MM.1S (cell line): ENCODE data around the gene FBN2.

Source experiments
- DNase-seq: peaks from one replicate; pipeline ENCODE4 v3.0.0-alpha.2; 2015
- H2AFZ ChIP-seq: fragments of 300-600 bp; sonication (generic); 2 replicates; pipeline ENCODE4 v1.6.0; 2016; ENCODE audit warnings: antibody characterized with exemption, low read length
- H3F3A ChIP-seq: fragments of 300-600 bp; sonication (generic); 2 replicates; pipeline ENCODE4 v1.6.1; 2016; ENCODE audit warnings: mild to moderate bottlenecking, antibody characterized with exemption, low read length, moderate library complexity, mixed read lengths; ENCODE audit not compliant: insufficient read depth
- H3K27ac ChIP-seq: fragments of 300-600 bp; sonication (generic); 2 replicates; pipeline ENCODE4 v1.5.1; 2016; ENCODE audit warnings: mild to moderate bottlenecking, low read length
- H3K27me3 ChIP-seq: fragments of 300-600 bp; sonication (generic); replicated peaks from 2 replicates; pipeline ENCODE4 v1.6.0; 2016; ENCODE audit warnings: low read length; ENCODE audit not compliant: insufficient read depth
- H3K36me3 ChIP-seq: fragments of 300-600 bp; sonication (generic); replicated peaks from 2 replicates; pipeline ENCODE4 v1.6.1; 2016; ENCODE audit warnings: mild to moderate bottlenecking, low read length, mixed read lengths; ENCODE audit not compliant: insufficient read depth
- H3K4me1 ChIP-seq: fragments of 300-600 bp; sonication (generic); 2 replicates; pipeline ENCODE4 v1.6.1; 2016; ENCODE audit warnings: low read length, mixed read lengths
- H3K4me2 ChIP-seq: fragments of 300-600 bp; sonication (generic); 2 replicates; pipeline ENCODE4 v1.6.0; 2016; ENCODE audit warnings: low read depth, low read length
- H3K4me3 ChIP-seq: fragments of 300-600 bp; sonication (generic); 2 replicates; pipeline ENCODE4 v1.5.1; 2016; ENCODE audit warnings: low read length, mixed read lengths
- H3K79me2 ChIP-seq: fragments of 300-600 bp; sonication (generic); 2 replicates; pipeline ENCODE4 v1.6.1; 2016; ENCODE audit warnings: mixed run types, low read length, mixed read lengths
- H3K9ac ChIP-seq: fragments of 300-600 bp; sonication (generic); 2 replicates; pipeline ENCODE4 v1.6.1; 2016; ENCODE audit warnings: low read length, mixed read lengths
- H3K9me2 ChIP-seq: fragments of 300-600 bp; sonication (generic); replicated peaks from 2 replicates; pipeline ENCODE4 v1.6.1; 2016; ENCODE audit warnings: mild to moderate bottlenecking, low read length, mixed read lengths; ENCODE audit not compliant: insufficient read depth
- H3K9me3 ChIP-seq: fragments of 300-600 bp; sonication (generic); replicated peaks from 2 replicates; pipeline ENCODE4 v1.6.1; 2016; ENCODE audit warnings: mild to moderate bottlenecking, low read length, mixed read lengths; ENCODE audit not compliant: insufficient read depth
- H4K20me1 ChIP-seq: fragments of 300-600 bp; sonication (generic); 2 replicates; pipeline ENCODE4 v1.6.1; 2016; ENCODE audit warnings: mild to moderate bottlenecking, low read length, moderate library complexity, mixed read lengths; ENCODE audit not compliant: insufficient read depth
- CTCF ChIP-seq: fragments of 300-600 bp; sonication (generic); IDR thresholded peaks from 2 replicates; pipeline ENCODE4 v1.5.1; 2016; ENCODE audit warnings: antibody characterized with exemption, low read length, mixed read lengths
- EZH2 ChIP-seq: fragments of 300-600 bp; sonication (generic); optimal IDR thresholded peaks from 2 replicates; pipeline ENCODE3; 2017; ENCODE audit warnings: low read depth, mild to moderate bottlenecking, antibody characterized with exemption, low read length, mixed read lengths
- EZH2phosphoT487 ChIP-seq: fragments of 300-600 bp; sonication (generic); IDR thresholded peaks from 2 replicates; pipeline ENCODE4 v1.6.1; 2018; ENCODE audit warnings: antibody characterized with exemption, low read length

Gene FBN2

GRCh38 chr5:128399111-128399510 lies 138.9 kb downstream of the FBN2 start:
- DNase-seq, result no peak
- Histone ChIP-seq H3K27ac (no peak overlapping the region), H3K79me2 (no peaks in the 10 kb centered on the region)

DNA sequence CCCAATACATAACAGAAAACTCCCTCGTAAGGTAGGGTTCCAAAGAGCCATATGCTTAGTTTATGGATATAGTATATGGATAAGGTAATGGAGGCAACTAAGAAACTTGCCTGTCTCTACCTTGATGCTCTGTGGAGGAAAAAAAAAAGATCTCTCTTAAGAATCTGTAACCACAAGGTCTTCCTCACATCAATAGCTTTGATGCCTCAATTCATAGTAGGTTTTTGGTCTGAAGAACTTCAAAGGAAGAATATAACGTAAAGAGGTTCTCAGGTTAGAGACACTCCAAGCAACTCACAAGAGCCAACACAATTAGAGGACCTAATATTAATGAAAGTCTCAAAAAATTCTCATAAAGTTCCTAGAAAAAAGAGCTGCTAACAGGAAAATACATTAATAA lies 140.2 kb downstream of the FBN2 start:
- H3K27ac ChIP-seq, result no peak overlapping the region
- no peaks in the 10 kb centered on the region for H3K79me2 ChIP-seq
- no peaks in the 10 kb centered on the region for H4K20me1 ChIP-seq
- H3F3A ChIP-seq, result no peaks in the 10 kb centered on the region
- H3K9ac ChIP-seq, result no peak overlapping the region
- H3K4me3 ChIP-seq, result no peak overlapping the region
- TF ChIP-seq CTCF (no peak), EZH2phosphoT487 (no peak), EZH2 (no peak)
- no peaks in the 10 kb centered on the region for H3K9me3 ChIP-seq
- no peaks in the 10 kb centered on the region for H3K36me3 ChIP-seq
- no peaks in the 10 kb centered on the region for H3K9me2 ChIP-seq
- H2AFZ ChIP-seq, result no peak overlapping the region
- H3K4me1 ChIP-seq, result no peaks in the 10 kb centered on the region
- no peaks in the 10 kb centered on the region for H3K27me3 ChIP-seq
- H3K4me2 ChIP-seq, result no peak overlapping the region
- no peak for DNase-seq

More at GRCh38 chr5:128399111-128399510, 138.9 kb downstream of the FBN2 start:
- H3K27me3 ChIP-seq, result no peaks in the 10 kb centered on the region
- no peaks in the 10 kb centered on the region for H3K9me3 ChIP-seq
- H3K9ac ChIP-seq, result no peak overlapping the region
- H2AFZ ChIP-seq, result no peak overlapping the region
- H3K4me3 ChIP-seq, result no peak overlapping the region
- no peak overlapping the region for H3K4me2 ChIP-seq
- no peak for TF ChIP-seq EZH2phosphoT487
- no peak for TF ChIP-seq EZH2
- TF ChIP-seq CTCF, result no peak
- no peaks in the 10 kb centered on the region for H3K36me3 ChIP-seq
- H3K4me1 ChIP-seq, result no peaks in the 10 kb centered on the region
- H3K9me2 ChIP-seq, result no peaks in the 10 kb centered on the region
- no peaks in the 10 kb centered on the region for H4K20me1 ChIP-seq
- H3F3A ChIP-seq, result no peaks in the 10 kb centered on the region

GRCh38 chr5:128395073-128395472 lies 143.0 kb downstream of the FBN2 start:
- Histone ChIP-seq H3K27ac (no peak overlapping the region), H4K20me1 (no peaks in the 10 kb centered on the region), H3K4me2 (no peak overlapping the region), H3K79me2 (no peaks in the 10 kb centered on the region), H3K9me2 (no peaks in the 10 kb centered on the region), H3K9ac (no peak overlapping the region), H3K27me3 (no peaks in the 10 kb centered on the region), H3K4me1 (no peaks in the 10 kb centered on the region), H3K4me3 (no peak overlapping the region), H3K9me3 (no peaks in the 10 kb centered on the region), H3K36me3 (no peaks in the 10 kb centered on the region), H2AFZ (no peak overlapping the region), H3F3A (no peaks in the 10 kb centered on the region)
- no peak for DNase-seq
- TF ChIP-seq EZH2 (no peak), EZH2phosphoT487 (no peak), CTCF (no peak)
